K562 (cell line): ENCODE results near the gene ZDHHC8. TPM values are rescaled to one million over a fixed set of nuclear protein-coding genes. Genes with fewer than 3 reads are reported as not detected.
A peak's percentile ranks its signal among the peaks of the same experiment; 100 is the strongest.

Experiments
- ATAC-seq: fragments of 200-7000 bp; cut with Tn5 transposase; 3 replicates; pipeline ENCODE4 v1.9.1; 2020; ENCODE audit warnings: moderate library complexity
- BruUV-seq: library from RNA; stranded (reverse); fragments of 400-500 nt; replicated peaks from 2 replicates; lab custom pipeline; 2021; lab: Mats Ljungman, UMichigan
- CTCF ChIA-PET: fragments of 300-600 bp; formaldehyde crosslinking; extraction: SDS; loops from one replicate; lab custom pipeline; 2021; ENCODE audit warnings: low intra/inter-chr PET ratio; lab: Yijun Ruan, JAX
- POLR2A ChIA-PET: fragments of 300-600, 350-650 bp; sonication (Branson Sonifier 250); formaldehyde crosslinking; extraction: SDS; loops from one replicate; lab custom pipeline; 2021; ENCODE audit warnings: antibody characterized with exemption, inconsistent platforms; lab: Yijun Ruan, JAX
- DNase-seq, 4 experiments: peaks; one replicate each; pipeline versions ENCODE4 v3.0.0 to v3.0.0-alpha.2; 2011 to 2018; ENCODE audit warnings: low spot score in 3 of 4, mixed read lengths in 3 of 4; ENCODE audit errors: extremely low read depth in 1 of 4
- FAIRE-seq: peaks from 2 replicates; lab custom pipeline; 2011; peaks lifted over from hg19 to GRCh38; lab: Jason Lieb, UNC
- H2AFZ ChIP-seq: 2 replicates; pipeline ENCODE4 v1.6.0; 2011; ENCODE audit warnings: low read depth, low read length, control low read depth, inconsistent platforms
- H3K27ac ChIP-seq: fragments of 200-600 bp; 3 replicates; pipeline ENCODE4 v1.8.0; 2011; ENCODE audit warnings: low read depth, mild to moderate bottlenecking, control low read depth, inconsistent platforms, low read length, moderate library complexity, mixed read lengths; ENCODE audit errors: extremely low read depth
- H3K27me3 ChIP-seq, 2 experiments: fragments of 300-600 bp in 1 of 2; 2 replicates in 1 of 2; 3 replicates in 1 of 2; pipeline versions ENCODE4 v1.6.0 to v1.8.0; 2011; ENCODE audit warnings: inconsistent platforms in 2 of 2, low read length in 2 of 2, mild to moderate bottlenecking in 1 of 2, mixed read lengths in 1 of 2, moderate library complexity in 1 of 2; ENCODE audit not compliant: control insufficient read depth in 2 of 2, insufficient read depth in 2 of 2
- H3K36me3 ChIP-seq: fragments of 300-600 bp; 3 replicates; pipeline ENCODE4 v1.8.0; 2011; ENCODE audit warnings: mild to moderate bottlenecking, low read length, inconsistent platforms; ENCODE audit not compliant: control insufficient read depth, insufficient read depth
- H3K4me1 ChIP-seq, 2 experiments: fragments of 200-600 bp in 1 of 2; replicated peaks in 1 of 2; 2 replicates in 1 of 2; 3 replicates in 1 of 2; pipeline versions ENCODE4 v1.5.1 to v1.8.0; 2011; ENCODE audit warnings: inconsistent platforms in 2 of 2, low read length in 2 of 2, mild to moderate bottlenecking in 1 of 2, mixed read lengths in 1 of 2, moderate library complexity in 1 of 2; ENCODE audit not compliant: control insufficient read depth in 2 of 2, insufficient read depth in 2 of 2
- H3K4me2 ChIP-seq: 2 replicates; pipeline ENCODE4 v1.6.1; 2011; ENCODE audit warnings: low read length, control low read depth, inconsistent platforms, mixed read lengths; ENCODE audit not compliant: insufficient read depth
- H3K4me3 ChIP-seq: fragments of 200-600 bp; sonication (generic), shearing (Covaris generic); 2 replicates; pipeline ENCODE4 v1.5.1; 2016; ENCODE audit warnings: control low read depth, inconsistent platforms
- H3K79me2 ChIP-seq: fragments of 200-600 bp; 3 replicates; pipeline ENCODE4 v1.8.0; 2011; ENCODE audit warnings: low read length, inconsistent platforms; ENCODE audit not compliant: control insufficient read depth, insufficient read depth
- H3K9ac ChIP-seq, 2 experiments: 2 replicates each; pipeline versions ENCODE4 v1.6.0 to v1.6.1; 2011; ENCODE audit warnings: low read depth in 2 of 2, low read length in 2 of 2, control low read depth in 1 of 2, inconsistent platforms in 1 of 2, mild to moderate bottlenecking in 1 of 2, mixed read lengths in 1 of 2; ENCODE audit not compliant: insufficient read depth in 1 of 2
- H3K9me1 ChIP-seq: one replicate; pipeline ENCODE4 v1.6.0; 2011; ENCODE audit warnings: inconsistent platforms, mild to moderate bottlenecking, low read length, moderate library complexity; ENCODE audit not compliant: control insufficient read depth, insufficient read depth
- H3K9me3 ChIP-seq: replicated peaks from 2 replicates; pipeline ENCODE4 v1.5.1; 2011; ENCODE audit warnings: low read depth, low read length, inconsistent platforms; ENCODE audit not compliant: control insufficient read depth, insufficient read depth
- H4K20me1 ChIP-seq: replicated peaks from 2 replicates; pipeline ENCODE4 v1.6.1; 2011; ENCODE audit warnings: low read length, inconsistent platforms, mixed read lengths; ENCODE audit not compliant: control insufficient read depth, insufficient read depth
- ATF1 ChIP-seq, 2 experiments: fragments of 450-650 bp in 1 of 2; IDR thresholded peaks; 2 replicates each; pipeline ENCODE4 v1.6.1; 2016; ENCODE audit warnings: missing compliant biosample characterization in 1 of 2, missing genetic modification characterization in 1 of 2
- CHD1 ChIP-seq: fragments of 200-600 bp; sonication (generic); IDR thresholded peaks from one replicate; pipeline ENCODE4 v1.6.1; 2012; ENCODE audit warnings: mild to moderate bottlenecking, moderate library complexity, low read length, inconsistent platforms
- HES1 ChIP-seq: fragments of 450-650 bp; IDR thresholded peaks from 2 replicates; pipeline ENCODE4 v1.6.1; 2016; ENCODE audit warnings: low read depth, mild to moderate bottlenecking, moderate library complexity
- IRF2 ChIP-seq: sonication (generic); formaldehyde crosslinking; IDR thresholded peaks from 2 replicates; pipeline ENCODE4 v1.8.1; 2022; ENCODE audit warnings: mild to moderate bottlenecking, missing genetic modification reagents
- MED1 ChIP-seq: sonication (generic); formaldehyde crosslinking; IDR thresholded peaks from 2 replicates; pipeline ENCODE4 v1.8.1; 2023; ENCODE audit warnings: missing genetic modification reagents, borderline replicate concordance
- MTA3 ChIP-seq: fragments of 450-650 bp; formaldehyde crosslinking; IDR thresholded peaks from 2 replicates; pipeline ENCODE4 v1.6.1; 2017; ENCODE audit warnings: mild to moderate bottlenecking, borderline replicate concordance
- NCOR1 ChIP-seq: fragments of 450-650 bp; IDR thresholded peaks from 2 replicates; pipeline ENCODE4 v1.6.1; 2016; ENCODE audit warnings: mild to moderate bottlenecking, moderate library complexity
- OTX1 ChIP-seq: fragments of 450-650 bp; formaldehyde crosslinking; IDR thresholded peaks from 2 replicates; pipeline ENCODE4 v1.4.0; 2022; ENCODE audit warnings: mild to moderate bottlenecking
- PHB ChIP-seq: fragments of 250-450 bp; sonication (Bioruptor Pico); IDR thresholded peaks from 2 replicates; pipeline ENCODE4 v1.5.0; 2021
- SETDB1 ChIP-seq: IDR thresholded peaks from one replicate; pipeline ENCODE4 v1.6.1; 2012; ENCODE audit warnings: low read length, control low read depth, inconsistent platforms
- SIN3A ChIP-seq, 2 experiments: fragments of 150-350 bp in 1 of 2; IDR thresholded peaks; 2 replicates each; pipeline ENCODE4 v1.6.1; 2011 to 2016; ENCODE audit warnings: borderline replicate concordance in 2 of 2, low read depth in 2 of 2, low read length in 2 of 2, mild to moderate bottlenecking in 2 of 2, moderate library complexity in 2 of 2; ENCODE audit not compliant: control insufficient read depth in 1 of 2
- TAL1 ChIP-seq: fragments of 450-650 bp; IDR thresholded peaks from 2 replicates; pipeline ENCODE4 v1.6.1; 2016; ENCODE audit warnings: mild to moderate bottlenecking
- ZNF143 ChIP-seq: sonication (generic); formaldehyde crosslinking; IDR thresholded peaks from 2 replicates; pipeline ENCODE4 v1.9.0; 2022; ENCODE audit warnings: mild to moderate bottlenecking, missing genetic modification reagents
- ZNF24 ChIP-seq: fragments of 450-650 bp; IDR thresholded peaks from 2 replicates; pipeline ENCODE4 v1.6.1; 2016
- ZNF280A ChIP-seq: fragments of 450-650 bp; IDR thresholded peaks from 2 replicates; pipeline ENCODE4 v1.6.1; 2018; ENCODE audit warnings: mild to moderate bottlenecking, low read depth; ENCODE audit not compliant: partially characterized antibody
- ZNF282 ChIP-seq: sonication (generic); formaldehyde crosslinking; IDR thresholded peaks from 2 replicates; pipeline ENCODE4 v1.8.1; 2023; ENCODE audit warnings: missing genetic modification reagents
- ZNF449 ChIP-seq: fragments of 250-450 bp; sonication (Bioruptor Pico); IDR thresholded peaks from 2 replicates; pipeline ENCODE4 v1.8.0; 2022; ENCODE audit warnings: moderate library complexity, mild to moderate bottlenecking, inconsistent platforms
- ZNF551 ChIP-seq: fragments of 250-450 bp; sonication (Bioruptor Pico); IDR thresholded peaks from 2 replicates; pipeline ENCODE4 v1.5.0; 2021; ENCODE audit warnings: mild to moderate bottlenecking, moderate library complexity
- ZNF57 ChIP-seq: fragments of 450-650 bp; formaldehyde crosslinking; IDR thresholded peaks from 2 replicates; pipeline ENCODE4 v1.4.0; 2020; ENCODE audit warnings: mild to moderate bottlenecking, moderate library complexity
- ZNF586 ChIP-seq: fragments of 450-650 bp; formaldehyde crosslinking; conservative IDR thresholded peaks from 2 replicates; pipeline ENCODE4 v1.4.0; 2020; ENCODE audit warnings: mild to moderate bottlenecking, moderate library complexity
- WGBS: fragments of 100-300 bp; shearing (Covaris generic); methylation state at CpG from one replicate; pipeline ENCODE4 v1.1.6; 2016; ENCODE audit warnings: low coverage, mixed read lengths; ENCODE audit not compliant: insufficient coverage; ENCODE audit errors: missing lambda C conversion rate; 5-methylcytosine and 5-hydroxymethylcytosine counted together
- in situ Hi-C: fragments of 300-500 bp; cut with MboI; formaldehyde crosslinking; loops from 4 replicates; pipeline ENCODE4 v1.15.0; 2018; ENCODE audit warnings: inconsistent platforms, mixed read lengths
- intact Hi-C: fragments of 100-400 bp; cut with micrococcal nuclease; formaldehyde crosslinking; loops from 2 replicates; pipeline ENCODE4 v1.14.2; 2022
- polyA plus RNA-seq, 8 experiments: library from polyadenylated mRNA; depleted of rRNA in 4 of 8; stranded (reverse) in 5 of 8; unstranded in 3 of 8; fragments of >200 nt; fragmentation: Nextera tagmentation in 2 of 8; fragmentation: Illumina TruSeq in 1 of 8; extraction: Ambion mirVana in 2 of 8; extraction: Trizol in 1 of 8; gene quantifications; 2 replicates each; pipeline versions ENCODE4 v1.2.1 to v1.2.3, GENCODE V29; 2011 to 2014; ENCODE audit warnings: inconsistent platforms in 1 of 8, missing spikeins in 1 of 8
- total RNA-seq, 7 experiments: library from RNA; depleted of rRNA in 6 of 7; stranded (reverse); fragments of >200 nt in 6 of 7; fragmentation: Illumina TruSeq in 2 of 7; extraction: Trizol in 2 of 7; gene quantifications; 2 replicates each; pipeline versions ENCODE4 v1.2.1 to v1.2.3, GENCODE V29; 2011 to 2021; ENCODE audit warnings: low replicate concordance in 1 of 7

The ZDHHC8 gene
- total and polyA plus RNA-seq, 9 of the 15 experiments (the other 6 are each of a cell fraction or from before 2014, with no cell fraction given): 0.04 to 109 (median 16.4) TPM

GRCh38 chr22:20186871-20187546 lies 55.4 kb downstream of the ZDHHC8 start:
- Histone ChIP-seq H4K20me1 (peaks cover 34% of the 10 kb centered on the region), H3K79me2 (no peaks in the 10 kb centered on the region), H3K27me3 (peaks cover 34 to 65% of the 10 kb centered on the region in 2 experiments; a peak in 4 of 5 replicates), H3K27ac (no peak overlapping the region), H3K9me3 (no peaks in the 10 kb centered on the region), H3K9ac (no peak overlapping the region), H3K9me1 (no peaks in the 10 kb centered on the region), H2AFZ (no peak overlapping the region), H3K36me3 (no peaks in the 10 kb centered on the region), H3K4me3 (no peak overlapping the region), H3K4me1 (peaks cover 0 to 31% of the 10 kb centered on the region in 2 experiments; a peak in 1 of 5 replicates), H3K4me2 (no peak overlapping the region)
- ChIA-PET POLR2A (interaction anchor here (0.5 to 3.6 kb wide), 10 partner anchors 9 to 290 kb away, joined by 3 to 14 read pairs (median 4); no protein-coding TSS in a partner anchor), CTCF (interaction anchor here (0.5 kb wide), 1 partner anchor 30 kb away, joined by 3 read pairs; no protein-coding TSS in a partner anchor)
- in situ Hi-C loops (no loop called here), intact Hi-C loops (no loop called here)
- BruUV-seq: no TSS peak
- FAIRE-seq (no peak), DNase-seq (no peak), ATAC-seq (no peak)
- WGBS: 3% methylated on average over 14 of the region's 14 CpGs
- no peak for TF ChIP-seq ZNF551 (CRISPR knock-in tag)
- no peak for TF ChIP-seq OTX1 (CRISPR knock-in tag)
- no peak for TF ChIP-seq ZNF24
- TF ChIP-seq ZNF282: peak; percentile 84
- no peak for TF ChIP-seq CHD1
- 0 out of 2 replicates have a peak, but pooled peaks have one; percentile 2 for TF ChIP-seq ATF1 (CRISPR knock-in tag; IDR thresholded peaks at IDR 0.05)
- TF ChIP-seq ATF1 (tag; IDR thresholded peaks at IDR 0.05): no peak
- TF ChIP-seq SETDB1: peak; percentile 16
- TF ChIP-seq ZNF57 (CRISPR knock-in tag): no peak
- peak; percentile 88 for TF ChIP-seq IRF2 (CRISPR knock-in tag)
- no peak for TF ChIP-seq MTA3
- 0 out of 2 replicates have a peak, but pooled peaks have one; percentile 39 for TF ChIP-seq ZNF143
- no peak for TF ChIP-seq ZNF280A
- no peak for TF ChIP-seq ZNF586 (CRISPR knock-in tag)
- 0 out of 2 replicates have a peak, but pooled peaks have one; percentile 84 for TF ChIP-seq MED1 (CRISPR knock-in tag)
- no peak for TF ChIP-seq ZNF449 (CRISPR knock-in tag)
- TF ChIP-seq NCOR1: no peak
- no peak for TF ChIP-seq HES1
- no peak for TF ChIP-seq PHB
- TF ChIP-seq TAL1: no peak
- no peak for TF ChIP-seq SIN3A (IDR thresholded peaks at IDR 0.05; ENCODE audit: borderline replicate concordance in 2 of 2, control insufficient read depth in 1 of 2, low read depth in 2 of 2, low read length in 2 of 2)
